ENCODE results near the gene TMCC1. TPM values are rescaled to one million over a fixed set of nuclear protein-coding genes. Genes with fewer than 3 reads are reported as not detected.
"Not testable (repeated sequence)": the region's sequence is repeated elsewhere in the genome, so short reads cannot be mapped to it uniquely, and the experiment has no call there.

Gene TMCC1
- polyA plus RNA-seq, 1 donor = 16.8 TPM

- Histone ChIP-seq H3K9me3 (ENCODE audit: control insufficient read depth, low read depth, low read length) (no peaks in the 10 kb centered on the region), H3K4me3 (ENCODE audit: low read length) (no peak overlapping the region), H3K27ac (ENCODE audit: low read length) (no peak overlapping the region), H3K4me1 (ENCODE audit: control insufficient read depth, insufficient read depth, low read length) (peaks cover 3% of the 10 kb centered on the region), H3K36me3 (ENCODE audit: control insufficient read depth, insufficient read depth, low read length) (no peaks in the 10 kb centered on the region), H3K27me3 (ENCODE audit: control insufficient read depth, insufficient read depth, low read length) (no peaks in the 10 kb centered on the region)
- DNase-seq = no peak
- WGBS (ENCODE audit: insufficient coverage, low lambda C conversion rate) = no CpG with 5 or more reads among the region's 2 CpGs
Observed at GRCh38 chr3:129690963-129691362, 202.5 kb downstream of the TMCC1 start.

GRCh38 chr3:129690406-129690805 is 203.1 kb downstream of the TMCC1 start:
- Histone ChIP-seq H3K4me1 (ENCODE audit: control insufficient read depth, insufficient read depth, low read length) (peaks cover 3% of the 10 kb centered on the region), H3K27me3 (ENCODE audit: control insufficient read depth, insufficient read depth, low read length) (no peaks in the 10 kb centered on the region), H3K4me3 (ENCODE audit: low read length) (no peak overlapping the region), H3K27ac (ENCODE audit: low read length) (no peak overlapping the region), H3K36me3 (ENCODE audit: control insufficient read depth, insufficient read depth, low read length) (no peaks in the 10 kb centered on the region), H3K9me3 (ENCODE audit: control insufficient read depth, low read depth, low read length) (no peaks in the 10 kb centered on the region)
- peak; percentile 53 to 63 for DNase-seq

GRCh38 chr3:129689036-129689435 is 204.5 kb downstream of the TMCC1 start:
- no CpG with 5 or more reads among the region's 3 CpGs for WGBS (ENCODE audit: insufficient coverage, low lambda C conversion rate)
- Histone ChIP-seq H3K4me3 (ENCODE audit: low read length) (no peak overlapping the region), H3K36me3 (ENCODE audit: control insufficient read depth, insufficient read depth, low read length) (no peaks in the 10 kb centered on the region), H3K4me1 (ENCODE audit: control insufficient read depth, insufficient read depth, low read length) (peaks cover 3% of the 10 kb centered on the region), H3K9me3 (ENCODE audit: control insufficient read depth, low read depth, low read length) (no peaks in the 10 kb centered on the region), H3K27me3 (ENCODE audit: control insufficient read depth, insufficient read depth, low read length) (no peaks in the 10 kb centered on the region), H3K27ac (ENCODE audit: low read length) (no peak overlapping the region)
- DNase-seq = no peak

- Histone ChIP-seq H3K27me3 (ENCODE audit: control insufficient read depth, insufficient read depth, low read length) (no peaks in the 10 kb centered on the region), H3K36me3 (ENCODE audit: control insufficient read depth, insufficient read depth, low read length) (no peaks in the 10 kb centered on the region), H3K27ac (ENCODE audit: low read length) (peak overlapping the region; percentile 42), H3K4me3 (ENCODE audit: low read length) (peak overlapping the region; percentile 19), H3K4me1 (ENCODE audit: control insufficient read depth, insufficient read depth, low read length) (peaks cover 3% of the 10 kb centered on the region), H3K9me3 (ENCODE audit: control insufficient read depth, low read depth, low read length) (no peaks in the 10 kb centered on the region)
- peak; percentile 45 to 53 for DNase-seq
- WGBS (ENCODE audit: insufficient coverage, low lambda C conversion rate) = 43% methylated on average over 5 of the region's 11 CpGs
Observed at GRCh38 chr3:129688271-129688895, 205.1 kb downstream of the TMCC1 start.

- Histone ChIP-seq H3K27ac (ENCODE audit: low read length) (no peak overlapping the region), H3K4me1 (ENCODE audit: control insufficient read depth, insufficient read depth, low read length) (peaks cover 3% of the 10 kb centered on the region), H3K36me3 (ENCODE audit: control insufficient read depth, insufficient read depth, low read length) (no peaks in the 10 kb centered on the region), H3K4me3 (ENCODE audit: low read length) (no peak overlapping the region), H3K27me3 (ENCODE audit: control insufficient read depth, insufficient read depth, low read length) (no peaks in the 10 kb centered on the region), H3K9me3 (ENCODE audit: control insufficient read depth, low read depth, low read length) (no peaks in the 10 kb centered on the region)
- no peak for DNase-seq
- WGBS (ENCODE audit: insufficient coverage, low lambda C conversion rate) = no CpG with 5 or more reads among the region's 2 CpGs
Observed at GRCh38 chr3:129687586-129688125, 205.9 kb downstream of the TMCC1 start.

- Histone ChIP-seq H3K36me3 (ENCODE audit: control insufficient read depth, insufficient read depth, low read length) (no peaks in the 10 kb centered on the region), H3K9me3 (ENCODE audit: control insufficient read depth, low read depth, low read length) (no peaks in the 10 kb centered on the region), H3K27ac (ENCODE audit: low read length) (no peak overlapping the region), H3K4me1 (ENCODE audit: control insufficient read depth, insufficient read depth, low read length) (peaks cover 3% of the 10 kb centered on the region), H3K27me3 (ENCODE audit: control insufficient read depth, insufficient read depth, low read length) (no peaks in the 10 kb centered on the region), H3K4me3 (ENCODE audit: low read length) (no peak overlapping the region)
- 100% methylated on average over 1 of the region's 2 CpGs for WGBS (ENCODE audit: insufficient coverage, low lambda C conversion rate)
- DNase-seq = peak in 1 of 2 donors; percentile 24
Observed at GRCh38 chr3:129686941-129687340, 206.6 kb downstream of the TMCC1 start.

GRCh38 chr3:129684270-129684669 is 209.2 kb downstream of the TMCC1 start:
- peaks cover 3% of the 10 kb centered on the region for H3K4me1 ChIP-seq (ENCODE audit: control insufficient read depth, insufficient read depth, low read length)
- WGBS (ENCODE audit: insufficient coverage, low lambda C conversion rate) = no CpG with 5 or more reads among the region's 3 CpGs

GRCh38 chr3:129683201-129683600 is 210.3 kb downstream of the TMCC1 start:
- WGBS (ENCODE audit: insufficient coverage, low lambda C conversion rate) = 100% methylated on average over 1 of the region's 2 CpGs

More at GRCh38 chr3:129684270-129684669, 209.2 kb downstream of the TMCC1 start:
- no peaks in the 10 kb centered on the region for H3K36me3 ChIP-seq (ENCODE audit: control insufficient read depth, insufficient read depth, low read length)
- H3K27me3 ChIP-seq (ENCODE audit: control insufficient read depth, insufficient read depth, low read length) = no peaks in the 10 kb centered on the region
- no peak overlapping the region for H3K27ac ChIP-seq (ENCODE audit: low read length)
- no peak for DNase-seq
- no peaks in the 10 kb centered on the region for H3K9me3 ChIP-seq (ENCODE audit: control insufficient read depth, low read depth, low read length)
- no peak overlapping the region for H3K4me3 ChIP-seq (ENCODE audit: low read length)

GRCh38 chr3:129676985-129677384 is 216.5 kb downstream of the TMCC1 start:
- no CpG with 5 or more reads among the region's 5 CpGs for WGBS (ENCODE audit: insufficient coverage, low lambda C conversion rate)
- Histone ChIP-seq H3K36me3 (ENCODE audit: control insufficient read depth, insufficient read depth, low read length) (no peaks in the 10 kb centered on the region), H3K27me3 (ENCODE audit: control insufficient read depth, insufficient read depth, low read length) (no peaks in the 10 kb centered on the region), H3K4me3 (ENCODE audit: low read length) (no peak overlapping the region), H3K4me1 (ENCODE audit: control insufficient read depth, insufficient read depth, low read length) (peaks cover 12% of the 10 kb centered on the region), H3K27ac (ENCODE audit: low read length) (no peak overlapping the region), H3K9me3 (ENCODE audit: control insufficient read depth, low read depth, low read length) (no peaks in the 10 kb centered on the region)
- no peak for DNase-seq

More at GRCh38 chr3:129683201-129683600, 210.3 kb downstream of the TMCC1 start:
- Histone ChIP-seq H3K4me1 (ENCODE audit: control insufficient read depth, insufficient read depth, low read length) (peaks cover 2% of the 10 kb centered on the region), H3K9me3 (ENCODE audit: control insufficient read depth, low read depth, low read length) (no peaks in the 10 kb centered on the region), H3K4me3 (ENCODE audit: low read length) (no peak overlapping the region), H3K36me3 (ENCODE audit: control insufficient read depth, insufficient read depth, low read length) (no peaks in the 10 kb centered on the region), H3K27ac (ENCODE audit: low read length) (no peak overlapping the region), H3K27me3 (ENCODE audit: control insufficient read depth, insufficient read depth, low read length) (no peaks in the 10 kb centered on the region)
- no peak for DNase-seq

- H3K27me3 ChIP-seq (ENCODE audit: control insufficient read depth, insufficient read depth, low read length); H3K36me3 ChIP-seq (ENCODE audit: control insufficient read depth, insufficient read depth, low read length); H3K9me3 ChIP-seq (ENCODE audit: control insufficient read depth, low read depth, low read length); H3K4me3 ChIP-seq (ENCODE audit: low read length); DNase-seq: not testable (repeated sequence)
- peaks cover 12% of the 10 kb centered on the region for H3K4me1 ChIP-seq (ENCODE audit: control insufficient read depth, insufficient read depth, low read length)
- peak overlapping the region; percentile 52 for H3K27ac ChIP-seq (ENCODE audit: low read length)
- no CpG with 5 or more reads among the region's 9 CpGs for WGBS (ENCODE audit: insufficient coverage, low lambda C conversion rate)
Observed at GRCh38 chr3:129674798-129675123, 218.8 kb downstream of the TMCC1 start.

Measured in large intestine (tissue), 3 donors.